Measurements from ENCODE around the gene CDKN2AIP.
A peak's percentile ranks its signal among the peaks of the same experiment; 100 is the strongest.
"Not testable (repeated sequence)": the region's sequence is repeated elsewhere in the genome, so short reads cannot be mapped to it uniquely, and the experiment has no call there.

The CDKN2AIP gene

DNA sequence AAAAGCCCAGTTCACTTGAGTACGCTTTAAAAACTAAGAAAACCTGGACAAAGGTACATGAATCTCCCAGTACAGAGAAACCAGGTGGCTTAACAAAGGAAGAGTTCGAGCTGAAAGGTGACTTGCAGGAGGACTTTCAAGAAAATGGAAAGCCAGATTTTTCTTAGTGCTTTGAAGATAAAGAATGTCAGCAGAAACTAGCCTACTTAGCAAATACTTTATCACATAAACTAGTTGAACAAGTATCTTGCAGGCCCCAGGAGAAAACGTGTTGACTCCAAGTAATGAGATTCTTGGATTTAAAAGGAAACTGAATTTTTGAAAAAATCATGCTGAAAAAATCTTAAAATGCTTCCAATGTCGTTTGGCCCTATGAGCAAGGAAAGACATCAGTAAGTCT, 26.4 kb downstream of the CDKN2AIP start:
- Histone ChIP-seq H3K9me3 (ENCODE audit: control extremely low read depth in 1 of 5, control insufficient read depth in 4 of 5, insufficient read depth in 2 of 5, low read depth in 1 of 5, low read length in 4 of 5) (peaks cover 0 to 18% (median 7%) of the 10 kb centered on the region in 5 experiments), H3K36me3 (ENCODE audit: control insufficient read depth in 4 of 4, insufficient read depth in 4 of 4, low read length in 3 of 4) (peaks cover 0 to 4% (median 0%) of the 10 kb centered on the region in 4 experiments), H3K27me3 (replicated peaks in 2 of 5; ENCODE audit: control insufficient read depth in 4 of 5, insufficient read depth in 5 of 5, low read length in 4 of 5) (no peaks in the 10 kb centered on the region), H3K27ac (ENCODE audit: insufficient read depth in 1 of 2, low read depth in 1 of 2, low read length in 2 of 2, poor library complexity in 1 of 2, severe bottlenecking in 2 of 2) (no peak overlapping the region), H3K4me1 (ENCODE audit: control extremely low read depth in 1 of 4, control insufficient read depth in 4 of 4, insufficient read depth in 4 of 4, low read length in 3 of 4) (peaks cover 0 to 9% (median 3%) of the 10 kb centered on the region in 4 experiments), H3K4me3 (ENCODE audit: control insufficient read depth in 1 of 7, extremely low read depth in 1 of 7, insufficient read depth in 4 of 7, low read depth in 2 of 7, low read length in 6 of 7) (no peak overlapping the region)
- ChIA-PET POLR2A (no interaction called here), CTCF (interaction anchor here (1.0 to 2.1 kb wide), 5 partner anchors 13 to 184 kb away, joined by 3 to 7 read pairs (median 5); no protein-coding TSS in a partner anchor)
- no peak for DNase-seq
- WGBS (ENCODE audit: insufficient coverage): 94% methylated on average over 2 of the region's 4 CpGs

DNA sequence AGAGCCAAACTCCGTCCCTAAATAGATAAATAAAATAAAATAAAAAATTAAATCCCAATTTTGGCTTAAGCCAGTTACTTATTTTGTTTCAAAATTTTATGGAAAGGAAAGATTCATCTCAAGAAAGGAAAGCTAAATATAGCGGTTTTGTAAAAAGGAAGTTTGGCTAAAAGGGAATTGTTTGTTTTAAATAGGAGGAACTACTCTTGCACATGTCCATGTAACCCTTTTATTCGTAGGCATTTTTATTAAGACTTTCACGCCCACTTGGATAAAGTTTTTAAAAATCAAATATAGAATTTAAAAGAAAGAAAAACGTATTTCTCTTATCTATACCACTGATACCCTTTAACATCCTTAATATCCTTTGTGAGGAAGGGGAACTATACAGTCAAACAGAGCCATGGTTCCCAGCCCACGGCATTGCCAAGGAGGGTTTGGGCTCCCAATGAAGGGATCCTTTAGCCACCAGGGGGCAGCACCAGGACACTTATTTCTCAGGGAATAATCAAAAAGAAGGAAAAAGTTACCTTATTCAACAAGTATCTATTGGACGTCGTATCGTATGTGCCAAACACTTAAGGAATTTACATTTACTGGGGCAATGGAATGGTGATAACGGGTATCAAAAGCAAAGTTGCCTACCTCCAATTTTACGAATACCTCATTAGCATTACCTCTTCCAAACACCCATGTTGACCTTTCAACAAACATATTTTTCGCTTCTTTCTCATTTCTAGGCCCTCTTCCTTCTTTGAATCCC, 27.7 kb downstream of the CDKN2AIP start:
- POLR2A ChIA-PET: no interaction called here
- no peak overlapping the region for H3K27ac ChIP-seq (ENCODE audit: insufficient read depth in 1 of 2, low read depth in 1 of 2, low read length in 2 of 2, poor library complexity in 1 of 2, severe bottlenecking in 2 of 2)
- CTCF ChIA-PET: interaction anchor here (1.0 to 2.1 kb wide), 3 partner anchors 11 to 131 kb away, joined by 3 to 7 read pairs (median 5); no protein-coding TSS in a partner anchor
- H3K27me3 ChIP-seq (replicated peaks in 2 of 5; ENCODE audit: control insufficient read depth in 4 of 5, insufficient read depth in 5 of 5, low read length in 4 of 5): no peaks in the 10 kb centered on the region
- H3K4me1 ChIP-seq (ENCODE audit: control extremely low read depth in 1 of 4, control insufficient read depth in 4 of 4, insufficient read depth in 4 of 4, low read length in 3 of 4): peaks cover 0 to 9% (median 3%) of the 10 kb centered on the region in 4 experiments
- DNase-seq: peak; percentile 78 to 84 (median 79)
- peaks cover 0 to 4% (median 0%) of the 10 kb centered on the region in 4 experiments for H3K36me3 ChIP-seq (ENCODE audit: control insufficient read depth in 4 of 4, insufficient read depth in 4 of 4, low read length in 3 of 4)
- peak overlapping the region in 1 of 7 experiments; percentile 64 for H3K4me3 ChIP-seq (ENCODE audit: control insufficient read depth in 1 of 7, extremely low read depth in 1 of 7, insufficient read depth in 4 of 7, low read depth in 2 of 7, low read length in 6 of 7)
- peaks cover 0 to 17% (median 7%) of the 10 kb centered on the region in 5 experiments for H3K9me3 ChIP-seq (ENCODE audit: control extremely low read depth in 1 of 5, control insufficient read depth in 4 of 5, insufficient read depth in 2 of 5, low read depth in 1 of 5, low read length in 4 of 5)
- 37% methylated on average over 5 of the region's 12 CpGs for WGBS (ENCODE audit: insufficient coverage)

DNA sequence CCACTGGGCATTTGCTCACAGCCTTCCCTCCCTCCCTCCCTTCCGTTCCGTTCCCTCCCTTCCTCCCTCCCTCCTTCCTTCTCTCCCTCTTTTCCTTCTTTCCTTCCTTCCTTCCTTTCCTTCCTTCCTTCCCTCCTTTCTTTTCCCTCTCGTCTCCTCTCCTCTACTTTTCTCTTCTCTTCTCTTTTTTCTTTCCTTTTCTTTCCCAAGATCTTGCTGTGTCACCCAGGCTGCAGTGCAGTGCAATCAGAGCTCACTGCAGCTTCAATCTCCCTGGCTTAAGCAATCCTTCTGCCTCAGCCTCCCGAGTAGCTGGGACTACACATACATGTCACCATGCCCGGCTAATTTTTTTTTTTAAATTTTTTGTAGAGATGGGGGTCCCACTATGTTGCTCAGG, 33.7 kb downstream of the CDKN2AIP start:
- Histone ChIP-seq H3K9me3 (ENCODE audit: control extremely low read depth in 1 of 5, control insufficient read depth in 4 of 5, insufficient read depth in 2 of 5, low read depth in 1 of 5, low read length in 4 of 5) (no peaks in the 10 kb centered on the region), H3K27me3 (replicated peaks in 2 of 5; ENCODE audit: control insufficient read depth in 4 of 5, insufficient read depth in 5 of 5, low read length in 4 of 5) (no peaks in the 10 kb centered on the region), H3K27ac (ENCODE audit: insufficient read depth in 1 of 2, low read depth in 1 of 2, low read length in 2 of 2, poor library complexity in 1 of 2, severe bottlenecking in 2 of 2) (no peak overlapping the region), H3K4me1 (ENCODE audit: control extremely low read depth in 1 of 4, control insufficient read depth in 4 of 4, insufficient read depth in 4 of 4, low read length in 3 of 4) (no peaks in the 10 kb centered on the region), H3K4me3 (ENCODE audit: control insufficient read depth in 1 of 7, extremely low read depth in 1 of 7, insufficient read depth in 4 of 7, low read depth in 2 of 7, low read length in 6 of 7) (no peak overlapping the region), H3K36me3 (ENCODE audit: control insufficient read depth in 4 of 4, insufficient read depth in 4 of 4, low read length in 3 of 4) (no peaks in the 10 kb centered on the region)
- CTCF ChIA-PET: interaction anchor here (0.6 to 1.4 kb wide), 4 partner anchors 10 to 32 kb away, joined by 3 to 4 read pairs (median 4); no protein-coding TSS in a partner anchor
- POLR2A ChIA-PET: interaction anchor here (0.6 to 0.7 kb wide), 2 partner anchors 15 to 189 kb away, joined by 4 read pairs; no protein-coding TSS in a partner anchor
- WGBS (ENCODE audit: insufficient coverage): 86% methylated on average over 4 of the region's 5 CpGs
- DNase-seq: no peak

DNA sequence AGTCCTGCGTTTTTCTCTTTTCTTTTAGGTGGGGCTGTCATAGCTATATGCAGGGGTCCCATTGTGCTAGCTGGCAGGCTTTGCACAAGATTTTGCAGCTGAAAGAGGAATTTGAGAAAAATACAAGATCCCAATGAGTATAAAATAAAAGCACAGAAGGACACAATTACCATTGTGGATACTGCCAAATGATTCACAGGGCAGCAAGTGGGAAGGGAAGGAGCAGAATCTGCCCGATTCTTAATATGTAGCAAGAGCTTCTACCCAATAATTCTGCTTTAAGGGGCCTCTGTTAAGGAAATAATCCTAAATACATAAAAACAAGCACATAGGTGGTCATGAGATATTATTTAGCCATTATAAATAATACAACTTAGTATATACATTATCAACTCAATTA, 34.5 kb downstream of the CDKN2AIP start:
- H3K4me1 ChIP-seq (ENCODE audit: control extremely low read depth in 1 of 4, control insufficient read depth in 4 of 4, insufficient read depth in 4 of 4, low read length in 3 of 4): no peaks in the 10 kb centered on the region
- 100% methylated on average over 1 of the region's 2 CpGs for WGBS (ENCODE audit: insufficient coverage)
- H3K4me3 ChIP-seq (ENCODE audit: control insufficient read depth in 1 of 7, extremely low read depth in 1 of 7, insufficient read depth in 4 of 7, low read depth in 2 of 7, low read length in 6 of 7): no peak overlapping the region
- no peaks in the 10 kb centered on the region for H3K27me3 ChIP-seq (replicated peaks in 2 of 5; ENCODE audit: control insufficient read depth in 4 of 5, insufficient read depth in 5 of 5, low read length in 4 of 5)
- H3K36me3 ChIP-seq (ENCODE audit: control insufficient read depth in 4 of 4, insufficient read depth in 4 of 4, low read length in 3 of 4): no peaks in the 10 kb centered on the region
- ChIA-PET POLR2A (no interaction called here), CTCF (interaction anchor here (1.3 to 1.4 kb wide), 2 partner anchors 23 to 33 kb away, joined by 4 read pairs; no protein-coding TSS in a partner anchor)
- DNase-seq: no peak
- no peaks in the 10 kb centered on the region for H3K9me3 ChIP-seq (ENCODE audit: control extremely low read depth in 1 of 5, control insufficient read depth in 4 of 5, insufficient read depth in 2 of 5, low read depth in 1 of 5, low read length in 4 of 5)
- no peak overlapping the region for H3K27ac ChIP-seq (ENCODE audit: insufficient read depth in 1 of 2, low read depth in 1 of 2, low read length in 2 of 2, poor library complexity in 1 of 2, severe bottlenecking in 2 of 2)

DNA sequence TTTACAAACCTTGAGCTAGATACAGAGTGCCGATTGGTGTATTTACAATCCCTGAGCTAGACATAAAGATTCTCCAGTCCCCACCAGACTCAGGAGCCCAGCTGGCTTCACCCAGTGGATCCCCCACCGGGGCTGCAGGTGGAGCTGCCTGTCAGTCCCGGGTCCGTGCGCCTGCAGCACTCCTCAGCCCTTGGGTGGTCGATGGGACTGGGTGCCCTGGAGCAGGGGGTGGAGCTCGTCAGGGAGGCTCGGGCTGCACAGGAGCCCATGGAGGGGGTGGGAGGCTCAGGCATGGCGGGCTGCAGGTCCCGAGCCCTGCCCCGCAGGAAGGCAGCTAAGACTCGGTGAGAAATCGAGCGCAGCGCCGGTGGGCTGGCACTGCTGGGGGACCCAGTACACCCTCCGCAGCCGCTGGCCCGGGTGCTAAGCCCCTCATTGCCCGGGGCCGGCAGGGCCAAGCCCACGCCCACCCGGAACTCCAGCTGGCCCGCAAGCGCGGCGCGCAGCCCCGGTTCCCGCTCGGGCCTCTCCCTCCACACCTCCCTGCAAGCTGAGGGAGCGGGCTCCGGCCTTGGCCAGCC, 38.2 kb downstream of the CDKN2AIP start:
- H3K27me3 ChIP-seq (replicated peaks in 2 of 5; ENCODE audit: control insufficient read depth in 4 of 5, insufficient read depth in 5 of 5, low read length in 4 of 5); H3K9me3 ChIP-seq (ENCODE audit: control extremely low read depth in 1 of 5, control insufficient read depth in 4 of 5, insufficient read depth in 2 of 5, low read depth in 1 of 5, low read length in 4 of 5); H3K36me3 ChIP-seq (ENCODE audit: control insufficient read depth in 4 of 4, insufficient read depth in 4 of 4, low read length in 3 of 4); H3K4me1 ChIP-seq (ENCODE audit: control extremely low read depth in 1 of 4, control insufficient read depth in 4 of 4, insufficient read depth in 4 of 4, low read length in 3 of 4); H3K27ac ChIP-seq (ENCODE audit: insufficient read depth in 1 of 2, low read depth in 1 of 2, low read length in 2 of 2, poor library complexity in 1 of 2, severe bottlenecking in 2 of 2); POLR2A ChIA-PET; DNase-seq; H3K4me3 ChIP-seq (ENCODE audit: control insufficient read depth in 1 of 7, extremely low read depth in 1 of 7, insufficient read depth in 4 of 7, low read depth in 2 of 7, low read length in 6 of 7): not testable (repeated sequence)
- WGBS (ENCODE audit: insufficient coverage): 100% methylated on average over 11 of the region's 33 CpGs
- CTCF ChIA-PET: interaction anchor here (1.5 kb wide), 1 partner anchor 16 kb away, joined by 5 read pairs; no protein-coding TSS in a partner anchor

DNA sequence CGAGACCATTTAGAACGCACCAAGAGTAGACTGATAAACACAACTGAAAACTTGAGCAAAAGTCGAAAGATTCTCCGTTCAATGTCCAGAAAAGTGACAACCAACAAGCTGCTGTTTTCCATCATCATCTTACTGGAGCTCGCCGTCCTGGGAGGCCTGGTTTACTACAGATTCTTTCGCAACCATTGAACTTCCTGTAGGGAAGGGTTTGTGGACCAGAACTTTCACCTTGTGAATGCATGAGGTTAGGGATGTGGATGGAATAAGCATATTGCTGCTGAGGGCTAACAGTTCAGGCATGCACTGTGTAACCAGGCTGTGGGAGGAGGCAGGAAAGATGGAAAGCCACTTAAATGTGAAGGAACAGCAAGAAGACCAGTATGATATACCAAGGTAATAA, 39.6 kb downstream of the CDKN2AIP start:
- Histone ChIP-seq H3K36me3 (ENCODE audit: control insufficient read depth in 4 of 4, insufficient read depth in 4 of 4, low read length in 3 of 4) (no peaks in the 10 kb centered on the region), H3K27me3 (replicated peaks in 2 of 5; ENCODE audit: control insufficient read depth in 4 of 5, insufficient read depth in 5 of 5, low read length in 4 of 5) (no peaks in the 10 kb centered on the region), H3K4me3 (ENCODE audit: control insufficient read depth in 1 of 7, extremely low read depth in 1 of 7, insufficient read depth in 4 of 7, low read depth in 2 of 7, low read length in 6 of 7) (no peak overlapping the region), H3K9me3 (ENCODE audit: control extremely low read depth in 1 of 5, control insufficient read depth in 4 of 5, insufficient read depth in 2 of 5, low read depth in 1 of 5, low read length in 4 of 5) (no peaks in the 10 kb centered on the region), H3K4me1 (ENCODE audit: control extremely low read depth in 1 of 4, control insufficient read depth in 4 of 4, insufficient read depth in 4 of 4, low read length in 3 of 4) (no peaks in the 10 kb centered on the region), H3K27ac (ENCODE audit: insufficient read depth in 1 of 2, low read depth in 1 of 2, low read length in 2 of 2, poor library complexity in 1 of 2, severe bottlenecking in 2 of 2) (no peak overlapping the region)
- 90% methylated on average over 6 of the region's 7 CpGs for WGBS (ENCODE audit: insufficient coverage)
- ChIA-PET CTCF (interaction anchor here (1.0 to 1.5 kb wide), 2 partner anchors 13 to 15 kb away, joined by 5 read pairs; no protein-coding TSS in a partner anchor), POLR2A (no interaction called here)
- DNase-seq: no peak
